Trophoblast cell (in vitro differentiated cells and primary cell): ENCODE data around the gene ZC3H14.

Experiments used
- DNase-seq, 2 donors: peaks; one replicate each; pipeline ENCODE4 v3.0.0-alpha.2; 2016
- H2AFZ ChIP-seq: 2 replicates; pipeline ENCODE4 v1.6.1; 2013; ENCODE audit warnings: low read length, moderate library complexity, mild to moderate bottlenecking; ENCODE audit not compliant: insufficient read depth, poor library complexity
- H2AK5ac ChIP-seq: 2 replicates; pipeline ENCODE4 v1.6.1; 2013; ENCODE audit warnings: mild to moderate bottlenecking, low read length
- H2BK120ac ChIP-seq: 2 replicates; pipeline ENCODE4 v1.6.1; 2013; ENCODE audit warnings: low read length, mild to moderate bottlenecking, moderate library complexity; ENCODE audit not compliant: insufficient read depth, poor library complexity
- H2BK12ac ChIP-seq: 2 replicates; pipeline ENCODE4 v1.6.1; 2013; ENCODE audit warnings: mild to moderate bottlenecking, low read length, moderate library complexity
- H2BK5ac ChIP-seq: 2 replicates; pipeline ENCODE4 v1.6.1; 2013; ENCODE audit warnings: low read length, low read depth, moderate library complexity, mild to moderate bottlenecking; ENCODE audit not compliant: poor library complexity
- H3K14ac ChIP-seq: 2 replicates; pipeline ENCODE4 v1.6.1; 2013; ENCODE audit warnings: mild to moderate bottlenecking, low read length
- H3K18ac ChIP-seq: 2 replicates; pipeline ENCODE4 v1.6.1; 2013; ENCODE audit warnings: mild to moderate bottlenecking, low read length
- H3K23ac ChIP-seq: 2 replicates; pipeline ENCODE4 v1.6.1; 2013; ENCODE audit warnings: low read length
- H3K27ac ChIP-seq: 2 replicates; pipeline ENCODE4 v1.5.1; 2013; ENCODE audit warnings: low read depth, mild to moderate bottlenecking, inconsistent platforms, low read length, moderate library complexity
- H3K27me3 ChIP-seq: 2 replicates; pipeline ENCODE4 v1.6.1; 2013; ENCODE audit warnings: inconsistent platforms, mild to moderate bottlenecking, low read length, moderate library complexity; ENCODE audit not compliant: insufficient read depth
- H3K36me3 ChIP-seq, 2 experiments: 1 replicate in 1 of 2; 2 replicates in 1 of 2; pipeline ENCODE4 v1.6.1; 2013; ENCODE audit warnings: low read length in 2 of 2, mild to moderate bottlenecking in 2 of 2, moderate library complexity in 1 of 2; ENCODE audit not compliant: insufficient read depth in 2 of 2, control insufficient read depth in 1 of 2
- H3K4ac ChIP-seq: 2 replicates; pipeline ENCODE4 v1.6.1; 2013; ENCODE audit warnings: low read depth, mild to moderate bottlenecking, low read length, moderate library complexity
- H3K4me1 ChIP-seq, 2 experiments: 1 replicate in 1 of 2; 2 replicates in 1 of 2; pipeline ENCODE4 v1.6.1; 2013; ENCODE audit warnings: low read length in 2 of 2, mild to moderate bottlenecking in 2 of 2, moderate library complexity in 1 of 2; ENCODE audit not compliant: insufficient read depth in 2 of 2, control insufficient read depth in 1 of 2
- H3K4me2 ChIP-seq: 2 replicates; pipeline ENCODE4 v1.6.1; 2013; ENCODE audit warnings: inconsistent platforms, mild to moderate bottlenecking, low read length, moderate library complexity
- H3K4me3 ChIP-seq: 2 replicates; pipeline ENCODE4 v1.5.1; 2013; ENCODE audit warnings: mild to moderate bottlenecking, low read depth, low read length, inconsistent platforms
- H3K79me1 ChIP-seq: one replicate; pipeline ENCODE4 v1.6.1; 2013; ENCODE audit warnings: low read length
- H3K79me2 ChIP-seq: 2 replicates; pipeline ENCODE4 v1.6.1; 2013; ENCODE audit warnings: low read length, mild to moderate bottlenecking; ENCODE audit not compliant: control insufficient read depth, insufficient read depth, poor library complexity
- H3K9ac ChIP-seq: 2 replicates; pipeline ENCODE4 v1.6.1; 2013; ENCODE audit warnings: mild to moderate bottlenecking, low read length
- H3K9me3 ChIP-seq: 2 replicates; pipeline ENCODE4 v1.6.1; 2013; ENCODE audit warnings: low read depth, mild to moderate bottlenecking, control low read depth, inconsistent platforms, low read length; ENCODE audit not compliant: insufficient read depth
- H4K12ac ChIP-seq: 2 replicates; pipeline ENCODE4 v1.6.1; 2013; ENCODE audit warnings: low read depth, mild to moderate bottlenecking, low read length, moderate library complexity
- H4K8ac ChIP-seq: 2 replicates; pipeline ENCODE4 v1.6.1; 2013; ENCODE audit warnings: low read depth, mild to moderate bottlenecking, low read length, moderate library complexity
- H4K91ac ChIP-seq: one replicate; pipeline ENCODE4 v1.6.1; 2013; ENCODE audit warnings: low read depth, mild to moderate bottlenecking, low read length, moderate library complexity
- WGBS: extraction: QIAGEN DNeasy Blood & Tissue Kit; methylation state at CpG from one replicate; pipeline ENCODE4 v1.1.7; 2013; ENCODE audit warnings: missing lambda C conversion rate; ENCODE audit not compliant: insufficient read length, insufficient coverage; ENCODE audit errors: extremely low coverage; 5-methylcytosine and 5-hydroxymethylcytosine counted together

The ZC3H14 gene

GRCh38 chr14:88572117-88572516 is 9.3 kb downstream of the ZC3H14 start:
- H2BK120ac ChIP-seq: no peak overlapping the region
- no peak overlapping the region for H3K18ac ChIP-seq
- no CpG with 5 or more reads among the region's 4 CpGs for WGBS
- H3K14ac ChIP-seq: no peak overlapping the region
- no peaks in the 10 kb centered on the region for H3K27me3 ChIP-seq
- H3K36me3 ChIP-seq: peaks cover 35 to 55% of the 10 kb centered on the region in 2 experiments
- no peak overlapping the region for H4K12ac ChIP-seq
- no peak overlapping the region for H3K27ac ChIP-seq
- H3K4me2 ChIP-seq: no peak overlapping the region
- no peaks in the 10 kb centered on the region for H3K79me1 ChIP-seq
- H2AK5ac ChIP-seq: no peak overlapping the region
- H4K8ac ChIP-seq: no peak overlapping the region
- H3K4ac ChIP-seq: no peak overlapping the region
- H3K9me3 ChIP-seq: no peaks in the 10 kb centered on the region
- H3K4me1 ChIP-seq: no peaks in the 10 kb centered on the region
- H2AFZ ChIP-seq: no peak overlapping the region
- no peak for DNase-seq
- no peak overlapping the region for H3K23ac ChIP-seq
- H2BK12ac ChIP-seq: no peak overlapping the region
- no peak overlapping the region for H3K9ac ChIP-seq
- no peaks in the 10 kb centered on the region for H3K79me2 ChIP-seq
- no peak overlapping the region for H4K91ac ChIP-seq
- H2BK5ac ChIP-seq: no peak overlapping the region
- no peak overlapping the region for H3K4me3 ChIP-seq

DNA sequence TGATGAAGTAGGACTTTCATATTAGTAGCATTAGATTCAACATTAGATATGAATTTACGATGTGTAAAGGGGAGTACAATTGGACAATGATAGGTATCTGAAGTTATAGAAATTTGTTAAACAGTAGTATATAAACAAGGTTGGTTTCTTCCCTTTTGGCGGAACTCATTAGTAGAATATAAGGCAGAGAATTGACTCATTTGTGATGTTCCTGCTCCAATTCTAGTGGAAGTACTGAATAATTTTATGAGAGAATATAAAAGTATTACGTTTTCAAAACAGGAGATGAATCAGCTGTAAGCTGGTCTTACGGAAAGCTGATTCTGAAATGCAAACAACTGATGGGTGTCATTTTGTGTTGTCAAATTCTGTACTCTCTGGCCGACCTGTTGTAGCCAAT is 13.4 kb downstream of the ZC3H14 start:
- no peak overlapping the region for H3K27ac ChIP-seq
- no peak overlapping the region for H4K12ac ChIP-seq
- H3K4ac ChIP-seq: no peak overlapping the region
- no peaks in the 10 kb centered on the region for H3K79me1 ChIP-seq
- no peak overlapping the region for H3K14ac ChIP-seq
- H4K91ac ChIP-seq: no peak overlapping the region
- H4K8ac ChIP-seq: no peak overlapping the region
- no peak overlapping the region for H2BK120ac ChIP-seq
- no peaks in the 10 kb centered on the region for H3K4me1 ChIP-seq
- no peaks in the 10 kb centered on the region for H3K9me3 ChIP-seq
- no peak overlapping the region for H3K9ac ChIP-seq
- DNase-seq: no peak
- no peaks in the 10 kb centered on the region for H3K79me2 ChIP-seq
- no peak overlapping the region for H3K23ac ChIP-seq
- H3K18ac ChIP-seq: no peak overlapping the region
- no peaks in the 10 kb centered on the region for H3K27me3 ChIP-seq
- no peak overlapping the region for H2AK5ac ChIP-seq
- H3K36me3 ChIP-seq: peaks cover 40 to 53% of the 10 kb centered on the region in 2 experiments
- no peak overlapping the region for H3K4me3 ChIP-seq
- no peak overlapping the region for H2AFZ ChIP-seq
- no peak overlapping the region for H2BK12ac ChIP-seq
- no peak overlapping the region for H3K4me2 ChIP-seq
- no peak overlapping the region for H2BK5ac ChIP-seq
- WGBS: 100% methylated on average over 1 of the region's 5 CpGs

- no peak overlapping the region for H3K23ac ChIP-seq
- H3K27ac ChIP-seq: no peak overlapping the region
- H4K8ac ChIP-seq: no peak overlapping the region
- H2AK5ac ChIP-seq: no peak overlapping the region
- no peak for DNase-seq
- no peak overlapping the region for H3K4me2 ChIP-seq
- H3K18ac ChIP-seq: no peak overlapping the region
- no peaks in the 10 kb centered on the region for H3K4me1 ChIP-seq
- H3K4ac ChIP-seq: no peak overlapping the region
- H4K91ac ChIP-seq: no peak overlapping the region
- no peak overlapping the region for H2BK120ac ChIP-seq
- WGBS: no CpG with 5 or more reads among the region's 3 CpGs
- no peak overlapping the region for H2BK12ac ChIP-seq
- no peak overlapping the region for H4K12ac ChIP-seq
- no peaks in the 10 kb centered on the region for H3K79me2 ChIP-seq
- peaks cover 21 to 26% of the 10 kb centered on the region in 2 experiments for H3K36me3 ChIP-seq
- H3K9ac ChIP-seq: no peak overlapping the region
- H3K14ac ChIP-seq: no peak overlapping the region
- no peak overlapping the region for H3K4me3 ChIP-seq
- no peaks in the 10 kb centered on the region for H3K27me3 ChIP-seq
- H3K9me3 ChIP-seq: no peaks in the 10 kb centered on the region
- H3K79me1 ChIP-seq: no peaks in the 10 kb centered on the region
- H2BK5ac ChIP-seq: no peak overlapping the region
- H2AFZ ChIP-seq: no peak overlapping the region
Measured at GRCh38 chr14:88584451-88584850, 21.6 kb downstream of the ZC3H14 start.

DNA sequence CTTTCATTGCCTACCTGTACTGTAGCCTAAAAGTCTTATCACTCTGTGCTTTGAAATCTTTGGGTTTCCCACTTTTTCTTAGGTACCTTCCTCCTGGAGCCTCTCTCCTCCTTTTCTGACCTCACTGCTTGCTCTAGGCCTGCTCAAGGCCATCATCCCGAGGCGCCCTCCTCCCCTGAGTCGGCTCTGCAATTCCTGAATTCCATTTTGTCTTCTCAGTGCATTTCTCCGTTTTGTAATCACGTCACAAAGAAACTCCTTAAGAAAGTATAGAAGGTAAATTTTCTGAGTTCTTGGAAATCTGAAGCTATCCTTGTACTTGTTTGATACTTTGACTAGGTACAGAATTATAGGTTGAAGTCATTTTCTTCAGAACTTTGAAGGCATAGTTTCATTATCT is 25.2 kb downstream of the ZC3H14 start:
- no peak overlapping the region for H2AK5ac ChIP-seq

More for the DNA sequence above, 25.2 kb downstream of the ZC3H14 start:
- Histone ChIP-seq H2BK12ac (no peak overlapping the region), H3K4me2 (no peak overlapping the region), H2BK5ac (no peak overlapping the region), H3K23ac (no peak overlapping the region), H3K4me1 (no peaks in the 10 kb centered on the region), H3K27me3 (no peaks in the 10 kb centered on the region), H3K4me3 (no peak overlapping the region), H4K91ac (no peak overlapping the region), H3K18ac (no peak overlapping the region), H4K8ac (no peak overlapping the region), H2AFZ (no peak overlapping the region), H3K79me2 (no peaks in the 10 kb centered on the region), H2BK120ac (no peak overlapping the region), H3K14ac (no peak overlapping the region), H3K36me3 (peaks cover 16 to 25% of the 10 kb centered on the region in 2 experiments), H3K27ac (no peak overlapping the region), H3K4ac (no peak overlapping the region), H3K9ac (no peak overlapping the region), H3K79me1 (no peaks in the 10 kb centered on the region), H4K12ac (no peak overlapping the region), H3K9me3 (no peaks in the 10 kb centered on the region)
- peak; percentile 56 to 79 for DNase-seq
- WGBS: no CpG with 5 or more reads among the region's 5 CpGs
